IPS-15b (cell line): ENCODE results near the gene MBNL1.

Source experiments
- H3K27me3 ChIP-seq: one replicate; pipeline ENCODE4 v1.6.1; 2013; ENCODE audit warnings: low read length; ENCODE audit not compliant: control insufficient read depth, insufficient read depth
- H3K36me3 ChIP-seq: one replicate; pipeline ENCODE4 v1.6.1; 2013; ENCODE audit warnings: low read length; ENCODE audit not compliant: control insufficient read depth, insufficient read depth
- H3K4me1 ChIP-seq: one replicate; pipeline ENCODE4 v1.6.1; 2013; ENCODE audit warnings: mild to moderate bottlenecking, low read length; ENCODE audit not compliant: control insufficient read depth, insufficient read depth
- H3K4me3 ChIP-seq: one replicate; pipeline ENCODE4 v1.5.1; 2013; ENCODE audit warnings: low read depth, low read length
- H3K9ac ChIP-seq: one replicate; pipeline ENCODE4 v1.6.1; 2013; ENCODE audit warnings: low read depth, mild to moderate bottlenecking, low read length
- H3K9me3 ChIP-seq: one replicate; pipeline ENCODE4 v1.6.1; 2013; ENCODE audit warnings: mild to moderate bottlenecking, low read length; ENCODE audit not compliant: control insufficient read depth, insufficient read depth

MBNL1 gene

DNA sequence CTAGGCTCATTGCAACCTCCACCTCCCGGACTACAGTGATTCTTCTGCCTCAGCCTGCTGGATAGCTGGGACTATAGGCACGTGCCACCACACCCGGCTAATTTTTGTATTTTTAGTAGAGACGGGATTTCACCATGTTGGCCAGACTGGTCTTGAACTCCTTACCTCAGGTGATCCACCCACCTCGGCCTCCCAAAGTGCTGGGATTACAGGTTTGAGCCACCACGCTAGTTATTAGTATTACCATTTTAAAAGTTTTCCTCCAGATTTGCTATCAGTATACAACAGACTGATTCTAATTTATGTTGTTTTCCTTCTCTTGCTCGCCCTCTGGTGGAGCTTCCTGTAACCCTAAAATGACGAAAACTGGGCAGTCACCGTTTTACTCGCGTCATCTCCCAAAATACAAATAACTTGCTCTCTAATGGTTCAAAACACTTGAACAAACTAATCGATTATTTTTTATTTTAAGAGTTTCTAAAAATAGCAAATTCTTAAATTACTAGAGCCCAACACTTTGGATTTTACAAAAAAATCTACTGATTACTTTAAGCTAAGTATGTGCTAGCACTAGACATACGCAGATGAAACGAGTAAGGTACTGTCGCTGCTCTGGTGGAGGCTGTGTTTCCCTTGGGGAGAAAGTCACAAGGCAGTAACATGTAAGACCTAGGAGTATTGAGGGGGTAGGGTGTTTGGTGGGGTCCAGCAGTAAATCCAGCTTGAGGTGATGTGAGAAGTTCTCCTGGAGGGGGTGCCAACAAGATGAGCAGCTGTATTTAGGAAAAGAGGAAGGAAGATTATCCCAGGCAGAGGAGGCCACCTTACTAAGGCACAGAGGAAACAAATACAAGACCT is 203.3 kb downstream of the MBNL1 start:
- Histone ChIP-seq H3K4me3 (no peak overlapping the region), H3K4me1 (no peaks in the 10 kb centered on the region), H3K9ac (no peak overlapping the region), H3K36me3 (no peaks in the 10 kb centered on the region), H3K27me3 (no peaks in the 10 kb centered on the region), H3K9me3 (no peaks in the 10 kb centered on the region)

- Histone ChIP-seq H3K4me3 (no peak overlapping the region), H3K4me1 (no peaks in the 10 kb centered on the region), H3K27me3 (no peaks in the 10 kb centered on the region), H3K9me3 (no peaks in the 10 kb centered on the region), H3K36me3 (no peaks in the 10 kb centered on the region), H3K9ac (no peak overlapping the region)
Observed at GRCh38 chr3:152472672-152472954, 203.9 kb downstream of the MBNL1 start.

DNA sequence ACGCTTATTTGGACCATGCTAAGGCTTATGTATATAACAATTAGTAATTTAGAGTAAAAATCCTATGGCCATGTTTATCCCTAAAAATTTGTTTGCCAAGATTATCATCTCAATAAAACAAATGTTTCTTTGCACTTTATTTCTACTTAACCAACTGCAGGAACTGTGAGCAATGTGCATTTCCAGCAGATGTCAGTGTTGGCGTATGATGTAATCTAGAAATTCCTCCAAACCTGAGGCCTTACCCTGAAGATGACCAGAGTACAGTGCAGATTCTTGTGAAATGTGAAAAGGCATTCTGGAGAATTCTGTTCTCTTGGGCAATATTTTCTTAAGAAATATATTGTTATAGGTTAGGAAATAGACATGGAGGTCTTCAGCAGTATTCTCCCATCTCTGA is 205.9 kb downstream of the MBNL1 start:
- Histone ChIP-seq H3K9me3 (no peaks in the 10 kb centered on the region), H3K4me1 (no peaks in the 10 kb centered on the region), H3K4me3 (no peak overlapping the region), H3K27me3 (no peaks in the 10 kb centered on the region), H3K36me3 (no peaks in the 10 kb centered on the region), H3K9ac (no peak overlapping the region)

- H3K4me1 ChIP-seq, result no peaks in the 10 kb centered on the region
- H3K27me3 ChIP-seq, result no peaks in the 10 kb centered on the region
- H3K9ac ChIP-seq, result no peak overlapping the region
- no peak overlapping the region for H3K4me3 ChIP-seq
- H3K9me3 ChIP-seq, result no peaks in the 10 kb centered on the region
- H3K36me3 ChIP-seq, result no peaks in the 10 kb centered on the region
Observed at GRCh38 chr3:152477422-152477821, 208.7 kb downstream of the MBNL1 start.

DNA sequence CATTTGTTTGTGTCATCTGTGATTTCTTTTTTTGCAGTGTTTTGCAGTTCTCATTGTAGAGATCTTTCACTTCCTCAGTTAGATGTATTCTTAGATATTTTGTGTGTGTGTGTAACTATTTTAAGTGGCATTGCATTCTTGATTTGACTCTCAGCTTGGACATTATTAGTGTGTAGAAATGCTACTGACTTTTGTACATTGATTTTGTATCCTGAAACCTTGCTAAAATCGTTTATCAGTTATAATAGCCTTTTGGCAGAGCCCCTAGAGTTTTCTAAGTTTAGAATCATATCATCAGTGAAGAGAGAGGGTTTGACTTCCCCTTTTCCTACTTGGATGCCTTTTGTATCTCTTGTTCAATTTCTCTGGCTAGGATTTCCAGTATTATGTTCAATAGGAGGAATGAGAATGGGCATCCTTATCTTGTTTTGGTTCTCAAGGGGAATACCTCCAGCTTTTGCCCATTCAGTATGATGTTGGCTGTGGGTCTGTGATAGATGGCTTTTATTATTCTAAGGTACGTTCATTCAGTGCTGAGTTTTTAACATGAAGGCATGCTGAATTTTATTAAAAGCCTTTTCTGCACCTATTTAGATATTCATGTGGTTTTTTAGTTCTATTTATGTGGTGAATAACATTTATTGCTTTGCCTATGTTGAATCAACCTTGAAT is 211.7 kb downstream of the MBNL1 start:
- Histone ChIP-seq H3K9me3 (no peaks in the 10 kb centered on the region), H3K4me3 (no peak overlapping the region), H3K9ac (no peak overlapping the region), H3K36me3 (no peaks in the 10 kb centered on the region), H3K27me3 (no peaks in the 10 kb centered on the region), H3K4me1 (no peaks in the 10 kb centered on the region)

DNA sequence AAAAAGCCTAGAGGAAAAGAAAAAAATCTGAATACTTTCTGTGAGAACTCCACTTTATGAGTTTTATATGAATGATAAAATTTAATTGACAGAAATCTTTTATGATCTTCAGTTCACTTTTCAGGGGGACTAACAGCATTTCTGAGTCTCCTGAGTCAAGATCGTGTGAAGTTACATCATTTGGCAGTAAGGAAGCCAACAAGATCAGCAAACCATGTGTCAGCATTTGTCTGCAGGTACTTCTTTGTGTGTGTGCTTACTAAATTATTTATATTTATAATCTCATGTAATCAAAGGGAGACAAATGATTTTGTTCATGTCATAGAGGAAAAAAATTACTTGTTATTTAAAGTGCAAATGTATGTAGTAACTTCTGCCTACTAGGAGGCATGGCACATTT is 217.6 kb downstream of the MBNL1 start:
- Histone ChIP-seq H3K4me3 (no peak overlapping the region), H3K4me1 (no peaks in the 10 kb centered on the region), H3K9ac (no peak overlapping the region), H3K27me3 (no peaks in the 10 kb centered on the region), H3K9me3 (no peaks in the 10 kb centered on the region), H3K36me3 (no peaks in the 10 kb centered on the region)

DNA sequence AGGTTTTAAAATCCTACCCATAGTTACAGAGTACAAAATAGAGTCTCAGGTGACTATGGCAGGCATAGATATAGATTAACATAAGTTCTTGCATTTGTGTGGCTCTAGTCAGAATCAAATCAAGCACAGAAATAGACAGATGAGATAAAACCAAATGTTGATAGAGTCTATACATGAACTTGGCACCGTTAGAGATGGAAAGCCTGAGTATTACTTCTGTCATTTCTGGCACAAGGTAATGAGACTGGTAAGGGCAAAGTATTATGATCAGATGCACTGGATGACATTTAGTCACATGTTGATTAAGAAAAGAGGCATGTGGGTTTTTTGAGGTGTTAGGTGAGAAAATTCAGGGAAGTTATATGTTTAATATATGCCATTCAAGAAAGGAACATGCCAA is 219.7 kb downstream of the MBNL1 start:
- H3K4me1 ChIP-seq, result no peaks in the 10 kb centered on the region
- no peak overlapping the region for H3K9ac ChIP-seq
- H3K4me3 ChIP-seq, result no peak overlapping the region
- no peaks in the 10 kb centered on the region for H3K36me3 ChIP-seq
- no peaks in the 10 kb centered on the region for H3K27me3 ChIP-seq
- H3K9me3 ChIP-seq, result no peaks in the 10 kb centered on the region

DNA sequence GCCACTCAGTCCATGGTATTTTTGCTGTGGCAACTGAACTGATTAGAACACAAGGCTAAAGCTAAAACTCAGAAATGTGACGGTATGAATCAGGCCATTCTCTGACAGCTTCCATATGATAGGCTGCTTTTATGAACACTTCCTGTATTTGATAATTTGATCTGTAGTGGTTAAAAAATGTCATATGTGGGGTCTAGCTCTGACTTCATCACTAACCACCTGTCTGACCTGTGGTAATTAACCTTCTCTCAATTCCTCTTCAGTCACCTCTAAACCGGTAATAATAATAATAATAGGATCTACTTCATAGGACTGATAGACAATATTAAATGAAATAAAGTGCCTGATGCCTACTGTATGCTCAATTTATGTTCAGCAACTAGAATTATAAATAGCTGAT is 223.2 kb downstream of the MBNL1 start:
- Histone ChIP-seq H3K27me3 (no peaks in the 10 kb centered on the region), H3K36me3 (no peaks in the 10 kb centered on the region), H3K9ac (no peak overlapping the region), H3K4me3 (no peak overlapping the region), H3K4me1 (no peaks in the 10 kb centered on the region), H3K9me3 (no peaks in the 10 kb centered on the region)

DNA sequence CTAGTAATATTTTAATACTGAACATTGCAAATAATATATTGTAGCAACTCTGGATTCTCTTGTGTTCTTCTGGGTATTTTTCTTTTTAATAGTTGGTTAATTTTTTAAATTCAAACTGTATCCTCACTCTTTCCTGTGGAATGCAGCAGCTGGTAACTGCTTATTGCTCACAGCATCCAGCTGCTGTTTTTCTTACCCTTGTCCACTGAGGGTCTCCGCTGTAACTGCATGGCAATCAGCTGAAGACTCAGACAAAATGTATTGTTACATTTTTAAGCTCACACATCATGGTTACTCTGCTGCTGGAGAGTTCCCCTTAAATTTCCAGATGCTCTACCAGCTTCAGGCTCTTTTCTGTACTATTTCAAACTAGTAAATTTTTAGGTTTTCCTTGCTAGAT is 227.6 kb downstream of the MBNL1 start:
- Histone ChIP-seq H3K4me3 (no peak overlapping the region), H3K36me3 (no peaks in the 10 kb centered on the region), H3K9ac (no peak overlapping the region)

DNA sequence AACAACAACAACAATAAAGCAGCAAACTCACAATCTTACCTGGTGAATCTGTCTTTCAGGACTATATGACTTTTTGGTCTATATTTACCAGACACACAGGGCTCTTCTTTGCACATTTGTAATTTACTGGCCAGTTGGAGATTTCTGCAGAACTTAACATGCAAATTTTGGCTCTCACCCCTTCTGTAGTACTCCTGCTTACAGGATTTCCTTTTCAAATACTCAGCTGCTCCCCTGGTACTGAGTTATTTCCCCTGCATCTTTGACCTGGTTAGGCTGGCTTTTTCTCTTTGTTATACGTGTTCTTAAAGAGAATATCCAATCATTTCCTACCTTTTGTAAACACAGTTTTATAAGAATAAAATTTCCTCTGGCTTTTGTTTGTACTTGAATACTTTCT is 228.0 kb downstream of the MBNL1 start:
- Histone ChIP-seq H3K4me3 (no peak overlapping the region), H3K9me3 (no peaks in the 10 kb centered on the region), H3K9ac (no peak overlapping the region), H3K27me3 (no peaks in the 10 kb centered on the region), H3K36me3 (no peaks in the 10 kb centered on the region), H3K4me1 (no peaks in the 10 kb centered on the region)

More for the DNA sequence above, 227.6 kb downstream of the MBNL1 start:
- no peaks in the 10 kb centered on the region for H3K9me3 ChIP-seq
- no peaks in the 10 kb centered on the region for H3K27me3 ChIP-seq
- H3K4me1 ChIP-seq, result no peaks in the 10 kb centered on the region

DNA sequence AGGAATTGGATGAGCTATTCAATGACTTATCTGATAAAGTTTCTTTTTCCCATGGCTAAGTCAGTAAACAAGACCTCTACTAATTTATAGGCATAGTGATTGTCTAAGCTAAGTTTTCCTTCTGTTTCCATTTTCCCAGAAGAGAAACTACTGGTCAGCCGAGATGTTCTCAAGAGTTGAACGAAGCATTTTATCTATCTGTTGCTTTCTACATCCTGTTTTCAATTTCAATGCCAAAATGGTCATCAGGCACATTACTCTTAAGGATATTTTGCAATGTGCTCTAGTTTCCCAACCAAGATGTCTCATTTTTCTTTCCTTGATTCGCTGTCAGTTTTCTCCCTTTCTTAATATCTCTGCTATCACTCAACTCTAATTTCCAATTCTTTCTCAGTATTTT is 228.7 kb downstream of the MBNL1 start:
- no peaks in the 10 kb centered on the region for H3K9me3 ChIP-seq
- no peaks in the 10 kb centered on the region for H3K27me3 ChIP-seq
- H3K9ac ChIP-seq, result no peak overlapping the region
- no peak overlapping the region for H3K4me3 ChIP-seq
- no peaks in the 10 kb centered on the region for H3K4me1 ChIP-seq
- no peaks in the 10 kb centered on the region for H3K36me3 ChIP-seq

DNA sequence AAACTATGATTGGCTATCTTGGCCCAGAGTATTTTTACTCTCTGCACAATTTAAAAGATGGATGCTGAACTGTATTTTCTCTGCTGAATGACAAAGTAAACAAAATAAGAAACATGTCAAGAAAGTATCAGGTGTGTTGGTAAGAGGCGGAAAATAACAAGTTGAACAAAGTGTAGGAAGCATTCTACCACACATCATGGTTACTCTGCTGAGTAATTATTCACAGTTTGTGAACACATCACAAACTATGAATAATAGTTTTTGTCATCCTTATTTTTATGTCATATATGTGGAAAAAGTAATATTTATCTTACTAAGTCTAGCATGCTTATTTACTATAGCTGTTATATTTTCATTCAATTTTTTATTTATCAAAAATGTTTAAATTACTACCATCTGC is 229.2 kb downstream of the MBNL1 start:
- H3K36me3 ChIP-seq, result no peaks in the 10 kb centered on the region
- H3K4me1 ChIP-seq, result no peaks in the 10 kb centered on the region
- H3K27me3 ChIP-seq, result no peaks in the 10 kb centered on the region
- no peak overlapping the region for H3K9ac ChIP-seq
- H3K4me3 ChIP-seq, result no peak overlapping the region
- H3K9me3 ChIP-seq, result no peaks in the 10 kb centered on the region
